ENCODE data around the gene ABHD8. TPM values are rescaled to one million over a fixed set of nuclear protein-coding genes. Genes with fewer than 3 reads are reported as not detected.

Gene ABHD8
- total and polyA plus RNA-seq, 2 experiments from 2014 or later, result 5.5 to 16.5 TPM

- ATAC-seq (peak; percentile 6), DNase-seq (ENCODE audit: low spot score) (peak; percentile 94)
- Mint-ChIP-seq H3K4me3 (peak overlapping the region; percentile 51), H3K27ac (no peak overlapping the region), H3K27me3 (ENCODE audit: insufficient read depth, low read depth, poor library complexity) (peaks cover 19% of the 10 kb centered on the region), H3K4me1 (peaks cover 20% of the 10 kb centered on the region), H3K9me3 (peaks cover 5% of the 10 kb centered on the region; the same call in 2 of the 3 replicates), H3K36me3 (ENCODE audit: low read depth) (peaks cover 18% of the 10 kb centered on the region)
- Histone ChIP-seq H2AFZ (no peak overlapping the region), H3K27ac (ENCODE audit: low read depth) (no peak overlapping the region), H3K4me2 (0 out of 2 replicates have a peak overlapping the region, but pooled peaks have one; percentile 20), H3F3A (replicated peaks; ENCODE audit: low read depth) (peaks cover 14% of the 10 kb centered on the region), H3K79me2 (replicated peaks; ENCODE audit: insufficient read depth) (no peaks in the 10 kb centered on the region), H3K36me3 (ENCODE audit: insufficient read depth) (no peaks in the 10 kb centered on the region), H3K27me3 (ENCODE audit: insufficient read depth) (peaks cover 9% of the 10 kb centered on the region; the same call in 1 of the 2 replicates), H3K4me3 (peak overlapping the region; percentile 12; the same call in 1 of the 2 replicates), H4K20me1 (replicated peaks; ENCODE audit: insufficient read depth) (no peaks in the 10 kb centered on the region), H3K9me2 (ENCODE audit: insufficient read depth) (no peaks in the 10 kb centered on the region), H3K4me1 (ENCODE audit: insufficient read depth) (no peaks in the 10 kb centered on the region; the same call in 1 of the 2 replicates)
- TF ChIP-seq JUNB (IDR thresholded peaks at IDR 0.05; ENCODE audit: unreplicated experiment) (no peak), NANOG (IDR thresholded peaks at IDR 0.05; ENCODE audit: borderline replicate concordance) (no peak), POLR2AphosphoS5 (IDR thresholded peaks at IDR 0.05; ENCODE audit: low read depth) (peak; percentile 46), STAT1 (IDR thresholded peaks at IDR 0.05; ENCODE audit: unreplicated experiment) (no peak), CREB1 (CRISPR knock-in tag; IDR thresholded peaks at IDR 0.05; ENCODE audit: low read depth) (no peak), EZH2phosphoT487 (IDR thresholded peaks at IDR 0.05; ENCODE audit: unreplicated experiment) (no peak)
These were observed 29.7 kb upstream of the ABHD8 start for GRCh38 chr19:17332677-17333581.

GRCh38 chr19:17332360-17332676 lies 29.1 kb upstream of the ABHD8 start:
- no peak overlapping the region for H2AFZ ChIP-seq
- DNase-seq (ENCODE audit: low spot score), result no peak
- H3K9me3 Mint-ChIP-seq, result peaks cover 5% of the 10 kb centered on the region; the same call in 2 of the 3 replicates
- H3K9me2 ChIP-seq (ENCODE audit: insufficient read depth), result no peaks in the 10 kb centered on the region
- peaks cover 18% of the 10 kb centered on the region for H3K36me3 Mint-ChIP-seq (ENCODE audit: low read depth)
- no peaks in the 10 kb centered on the region for H3K36me3 ChIP-seq (ENCODE audit: insufficient read depth)
- H3K27ac Mint-ChIP-seq, result no peak overlapping the region
- H3K4me3 Mint-ChIP-seq, result no peak overlapping the region
- H3K4me3 ChIP-seq, result no peak overlapping the region
- H3K4me2 ChIP-seq, result no peak overlapping the region
- H3F3A ChIP-seq (replicated peaks; ENCODE audit: low read depth), result peaks cover 20% of the 10 kb centered on the region
- peaks cover 2% of the 10 kb centered on the region; the same call in 1 of the 2 replicates for H3K4me1 ChIP-seq (ENCODE audit: insufficient read depth)
- ATAC-seq, result no peak
- H3K27me3 Mint-ChIP-seq (ENCODE audit: insufficient read depth, low read depth, poor library complexity), result peaks cover 19% of the 10 kb centered on the region
- TF ChIP-seq, protein P1, sequence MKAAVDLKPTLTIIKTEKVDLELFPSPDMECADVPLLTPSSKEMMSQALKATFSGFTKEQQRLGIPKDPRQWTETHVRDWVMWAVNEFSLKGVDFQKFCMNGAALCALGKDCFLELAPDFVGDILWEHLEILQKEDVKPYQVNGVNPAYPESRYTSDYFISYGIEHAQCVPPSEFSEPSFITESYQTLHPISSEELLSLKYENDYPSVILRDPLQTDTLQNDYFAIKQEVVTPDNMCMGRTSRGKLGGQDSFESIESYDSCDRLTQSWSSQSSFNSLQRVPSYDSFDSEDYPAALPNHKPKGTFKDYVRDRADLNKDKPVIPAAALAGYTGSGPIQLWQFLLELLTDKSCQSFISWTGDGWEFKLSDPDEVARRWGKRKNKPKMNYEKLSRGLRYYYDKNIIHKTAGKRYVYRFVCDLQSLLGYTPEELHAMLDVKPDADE (IDR thresholded peaks at IDR 0.05), result no peak
- peak; percentile 70 for TF ChIP-seq REST (IDR thresholded peaks at IDR 0.05; ENCODE audit: unreplicated experiment)
- peaks cover 22% of the 10 kb centered on the region for H3K4me1 Mint-ChIP-seq
- peaks cover 9% of the 10 kb centered on the region; the same call in 1 of the 2 replicates for H3K27me3 ChIP-seq (ENCODE audit: insufficient read depth)
- H4K20me1 ChIP-seq (replicated peaks; ENCODE audit: insufficient read depth), result no peaks in the 10 kb centered on the region
- no peaks in the 10 kb centered on the region for H3K79me2 ChIP-seq (replicated peaks; ENCODE audit: insufficient read depth)
- H3K27ac ChIP-seq (ENCODE audit: low read depth), result no peak overlapping the region
